ENCODE measurements around the gene FRS2.

DNA sequence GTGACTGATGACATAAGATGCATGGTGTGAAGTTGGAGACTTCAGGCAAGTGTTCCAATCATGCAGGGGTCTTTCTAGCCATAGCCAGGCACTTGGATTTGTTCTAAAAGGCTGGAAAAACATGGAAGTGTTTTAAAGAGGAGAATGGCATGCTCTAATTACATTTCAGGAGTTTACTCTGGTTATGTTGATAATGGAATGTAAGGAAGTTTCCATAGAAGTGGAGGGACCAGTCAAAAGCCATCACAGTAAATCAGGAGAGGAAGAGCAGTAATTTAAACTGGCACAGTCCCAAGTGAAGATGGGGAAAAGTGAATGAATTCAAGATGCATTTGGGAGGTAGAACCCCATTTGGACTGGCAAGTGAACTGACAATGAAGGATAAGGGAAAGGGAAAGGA lies 13.9 kb upstream of the FRS2 start:
- TF ChIP-seq CTCF (conservative IDR thresholded peaks at IDR 0.05), result no peak
- TF ChIP-seq ZFX (IDR thresholded peaks at IDR 0.05), result no peak

All from C4-2B (cell line).